Endometrial microvascular endothelial cells (primary cell): ENCODE results near the gene PDE4B. TPM values are rescaled to one million over a fixed set of nuclear protein-coding genes. Genes with fewer than 3 reads are reported as not detected.
"Not testable (repeated sequence)": the region's sequence is repeated elsewhere in the genome, so short reads cannot be mapped to it uniquely, and the experiment has no call there.

Experiments
- in situ Hi-C: cut with HindIII; loops from 2 replicates; pipeline ENCODE4 v1.10.0; 2017; ENCODE audit warnings: low sequenced_read_pairs, low pct_unique_long_range_greater_than_20kb; ENCODE audit errors: inconsistent ontology term
- total RNA-seq: library from RNA; depleted of rRNA; stranded (reverse); fragments of >200 nt; gene quantifications from one replicate; pipeline ENCODE4 v1.2.3, GENCODE V29; 2015; ENCODE audit errors: inconsistent ontology term

The PDE4B gene
- total RNA-seq, 1 donor from 2014 or later, result 21.9 TPM

- in situ Hi-C loops, result no loop called here
Observed at GRCh38 chr1:66388913-66389312, 596.2 kb downstream of the PDE4B start.

GRCh38 chr1:66393586-66394287, 601.0 kb downstream of the PDE4B start:
- in situ Hi-C loops, result no loop called here

GRCh38 chr1:66394603-66395002, 601.9 kb downstream of the PDE4B start:
- in situ Hi-C loops, result no loop called here

- in situ Hi-C loops, result no loop called here
Observed at GRCh38 chr1:66395202-66396061, 602.7 kb downstream of the PDE4B start.

GRCh38 chr1:66396212-66396890, 603.7 kb downstream of the PDE4B start:
- in situ Hi-C loops, result no loop called here

- in situ Hi-C loops, result no loop called here
Observed at GRCh38 chr1:66397192-66397591, 604.5 kb downstream of the PDE4B start.

GRCh38 chr1:66399888-66400529, 607.3 kb downstream of the PDE4B start:
- in situ Hi-C loops, result no loop called here

- in situ Hi-C loops, result no loop called here
Observed at GRCh38 chr1:66400660-66401059, 608.0 kb downstream of the PDE4B start.

GRCh38 chr1:66401244-66401643, 608.5 kb downstream of the PDE4B start:
- in situ Hi-C loops, result no loop called here

- in situ Hi-C loops, result no loop called here
Observed at GRCh38 chr1:66402194-66402593, 609.5 kb downstream of the PDE4B start.

- in situ Hi-C loops, result no loop called here
Observed at GRCh38 chr1:66403007-66403731, 610.5 kb downstream of the PDE4B start.

GRCh38 chr1:66405061-66405460, 612.4 kb downstream of the PDE4B start:
- in situ Hi-C loops, result no loop called here

- in situ Hi-C loops, result not testable (repeated sequence)
Observed at GRCh38 chr1:66411449-66411848, 618.8 kb downstream of the PDE4B start.

GRCh38 chr1:66412704-66413103, 620.0 kb downstream of the PDE4B start:
- in situ Hi-C loops, result no loop called here

- in situ Hi-C loops, result no loop called here
Observed at GRCh38 chr1:66413136-66413837, 620.6 kb downstream of the PDE4B start.

GRCh38 chr1:66413838-66414175, 621.1 kb downstream of the PDE4B start:
- in situ Hi-C loops, result no loop called here

GRCh38 chr1:66415281-66415680, 622.6 kb downstream of the PDE4B start:
- in situ Hi-C loops, result no loop called here

GRCh38 chr1:66415866-66416265, 623.2 kb downstream of the PDE4B start:
- in situ Hi-C loops, result no loop called here
